A549 (cell line): ENCODE data around the gene NPY2R.

Experiments used
- CTCF ChIP-seq: fragments of >200 bp; sonication (Bioruptor Twin); formaldehyde crosslinking; IDR thresholded peaks from 3 replicates; pipeline ENCODE4 v1.5.1; 2016
- ESRRA ChIP-seq: fragments of 150-350 bp; IDR thresholded peaks from 2 replicates; pipeline ENCODE4 v1.6.1; 2014; ENCODE audit warnings: mild to moderate bottlenecking, low read length, borderline replicate concordance
- JUNB ChIP-seq: fragments of >200 bp; sonication (Bioruptor Twin); formaldehyde crosslinking; IDR thresholded peaks from 2 replicates; pipeline ENCODE4 v1.6.1; 2016
- MAFK ChIP-seq: fragments of 450-650 bp; IDR thresholded peaks from 2 replicates; pipeline ENCODE4 v1.6.1; 2014; ENCODE audit not compliant: partially characterized antibody
- MAX ChIP-seq: IDR thresholded peaks from 2 replicates; pipeline ENCODE4 v1.6.1; 2012
- POLR2A ChIP-seq: IDR thresholded peaks from 2 replicates; pipeline ENCODE4 v1.6.1; 2012; ENCODE audit warnings: mild to moderate bottlenecking, low read length

GRCh38 chr4:155241225-155241624, 32.8 kb downstream of the NPY2R start:
- no peak for TF ChIP-seq CTCF
- no peak for TF ChIP-seq MAX
- TF ChIP-seq MAFK: peak; percentile 74
- TF ChIP-seq JUNB: no peak
- TF ChIP-seq ESRRA: no peak
- TF ChIP-seq POLR2A: no peak
